ENCODE results near the gene RARA.
A peak's percentile ranks its signal among the peaks of the same experiment; 100 is the strongest.

RARA gene

GRCh38 chr17:40331743-40332641, 23.0 kb downstream of the RARA start:
- Histone ChIP-seq H4K91ac (ENCODE audit: low read length) (peak overlapping the region; percentile 78), H4K8ac (ENCODE audit: low read length) (peak overlapping the region; percentile 69), H3K4ac (ENCODE audit: low read depth in 1 of 2, low read length in 2 of 2) (peak overlapping the region in 1 of 2 experiments; percentile 20), H2BK120ac (ENCODE audit: low read depth, low read length) (no peak overlapping the region), H3K18ac (ENCODE audit: low read depth in 1 of 2, low read length in 2 of 2) (no peak overlapping the region), H3K23ac (ENCODE audit: low read length in 2 of 2) (no peak overlapping the region), H3K14ac (ENCODE audit: low read length in 2 of 2) (peak overlapping the region in 1 of 2 experiments; percentile 84), H3K36me3 (ENCODE audit: control insufficient read depth in 1 of 2, insufficient read depth in 2 of 2, low read depth in 1 of 2, low read length in 2 of 2) (peaks cover 9 to 35% of the 10 kb centered on the region in 2 experiments), H3K27me3 (ENCODE audit: control insufficient read depth in 1 of 2, insufficient read depth in 1 of 2, low read length in 2 of 2) (no peaks in the 10 kb centered on the region), H2AFZ (ENCODE audit: low read depth, low read length) (no peak overlapping the region), H2BK15ac (ENCODE audit: low read depth, poor library complexity, severe bottlenecking) (peak overlapping the region; percentile 60), H3K4me2 (ENCODE audit: low read length, poor library complexity, severe bottlenecking) (no peak overlapping the region), H2BK12ac (ENCODE audit: low read length in 2 of 2) (peak overlapping the region in 1 of 2 experiments; percentile 4), H3K9me3 (ENCODE audit: control insufficient read depth, low read length) (no peaks in the 10 kb centered on the region), H3K9ac (ENCODE audit: low read length) (peak overlapping the region; percentile 75), H2BK5ac (ENCODE audit: low read depth, low read length, poor library complexity, severe bottlenecking) (no peak overlapping the region), H3K79me1 (replicated peaks; ENCODE audit: low read length, poor library complexity, severe bottlenecking) (peaks cover 26% of the 10 kb centered on the region), H3K27ac (ENCODE audit: low read length, poor library complexity, severe bottlenecking) (no peak overlapping the region), H3K4me1 (ENCODE audit: control insufficient read depth, insufficient read depth, low read depth, low read length) (peaks cover 45% of the 10 kb centered on the region), H3K4me3 (ENCODE audit: insufficient read depth in 1 of 2, low read depth in 1 of 2, low read length in 2 of 2) (peak overlapping the region in 1 of 2 experiments; percentile 65), H2AK5ac (ENCODE audit: low read length, severe bottlenecking) (no peak overlapping the region)
- WGBS = 90% methylated on average over 16 of the region's 22 CpGs
- DNase-seq = no peak

GRCh38 chr17:40333781-40334448, 24.9 kb downstream of the RARA start:
- no peak overlapping the region for H3K27ac ChIP-seq (ENCODE audit: low read length, poor library complexity, severe bottlenecking)
- H2AFZ ChIP-seq (ENCODE audit: low read depth, low read length) = no peak overlapping the region
- no peak for DNase-seq
- no peak overlapping the region for H2BK120ac ChIP-seq (ENCODE audit: low read depth, low read length)
- H3K4me1 ChIP-seq (ENCODE audit: control insufficient read depth, insufficient read depth, low read depth, low read length) = peaks cover 38% of the 10 kb centered on the region
- H3K9ac ChIP-seq (ENCODE audit: low read length) = peak overlapping the region; percentile 71
- peaks cover 11 to 39% of the 10 kb centered on the region in 2 experiments for H3K36me3 ChIP-seq (ENCODE audit: control insufficient read depth in 1 of 2, insufficient read depth in 2 of 2, low read depth in 1 of 2, low read length in 2 of 2)
- H4K8ac ChIP-seq (ENCODE audit: low read length) = no peak overlapping the region
- H3K23ac ChIP-seq (ENCODE audit: low read length in 2 of 2) = no peak overlapping the region
- H3K14ac ChIP-seq (ENCODE audit: low read length in 2 of 2) = peak overlapping the region in 1 of 2 experiments; percentile 55
- H3K18ac ChIP-seq (ENCODE audit: low read depth in 1 of 2, low read length in 2 of 2) = no peak overlapping the region
- H3K4ac ChIP-seq (ENCODE audit: low read depth in 1 of 2, low read length in 2 of 2) = no peak overlapping the region
- H2BK12ac ChIP-seq (ENCODE audit: low read length in 2 of 2) = no peak overlapping the region
- 94% methylated on average over 4 of the region's 4 CpGs for WGBS
- no peak overlapping the region for H3K4me2 ChIP-seq (ENCODE audit: low read length, poor library complexity, severe bottlenecking)
- H3K4me3 ChIP-seq (ENCODE audit: insufficient read depth in 1 of 2, low read depth in 1 of 2, low read length in 2 of 2) = no peak overlapping the region
- H4K91ac ChIP-seq (ENCODE audit: low read length) = no peak overlapping the region
- H3K79me1 ChIP-seq (replicated peaks; ENCODE audit: low read length, poor library complexity, severe bottlenecking) = peaks cover 29% of the 10 kb centered on the region
- no peaks in the 10 kb centered on the region for H3K9me3 ChIP-seq (ENCODE audit: control insufficient read depth, low read length)
- H2BK15ac ChIP-seq (ENCODE audit: low read depth, poor library complexity, severe bottlenecking) = no peak overlapping the region
- no peak overlapping the region for H2AK5ac ChIP-seq (ENCODE audit: low read length, severe bottlenecking)
- H3K27me3 ChIP-seq (ENCODE audit: control insufficient read depth in 1 of 2, insufficient read depth in 1 of 2, low read length in 2 of 2) = no peaks in the 10 kb centered on the region
- H2BK5ac ChIP-seq (ENCODE audit: low read depth, low read length, poor library complexity, severe bottlenecking) = no peak overlapping the region

GRCh38 chr17:40335620-40336019, 26.6 kb downstream of the RARA start:
- H2BK12ac ChIP-seq (ENCODE audit: low read length in 2 of 2) = no peak overlapping the region

GRCh38 chr17:40337351-40337750, 28.4 kb downstream of the RARA start:
- Histone ChIP-seq H3K4me2 (ENCODE audit: low read length, poor library complexity, severe bottlenecking) (no peak overlapping the region), H3K79me1 (replicated peaks; ENCODE audit: low read length, poor library complexity, severe bottlenecking) (peaks cover 30% of the 10 kb centered on the region), H4K8ac (ENCODE audit: low read length) (no peak overlapping the region), H2AK5ac (ENCODE audit: low read length, severe bottlenecking) (no peak overlapping the region), H2BK5ac (ENCODE audit: low read depth, low read length, poor library complexity, severe bottlenecking) (no peak overlapping the region), H2AFZ (ENCODE audit: low read depth, low read length) (no peak overlapping the region), H3K27ac (ENCODE audit: low read length, poor library complexity, severe bottlenecking) (no peak overlapping the region), H3K9me3 (ENCODE audit: control insufficient read depth, low read length) (no peaks in the 10 kb centered on the region), H2BK12ac (ENCODE audit: low read length in 2 of 2) (no peak overlapping the region), H2BK120ac (ENCODE audit: low read depth, low read length) (no peak overlapping the region), H3K18ac (ENCODE audit: low read depth in 1 of 2, low read length in 2 of 2) (no peak overlapping the region), H3K4me3 (ENCODE audit: insufficient read depth in 1 of 2, low read depth in 1 of 2, low read length in 2 of 2) (no peak overlapping the region), H4K91ac (ENCODE audit: low read length) (no peak overlapping the region), H3K4me1 (ENCODE audit: control insufficient read depth, insufficient read depth, low read depth, low read length) (peaks cover 23% of the 10 kb centered on the region), H3K23ac (ENCODE audit: low read length in 2 of 2) (no peak overlapping the region), H3K36me3 (ENCODE audit: control insufficient read depth in 1 of 2, insufficient read depth in 2 of 2, low read depth in 1 of 2, low read length in 2 of 2) (peaks cover 14 to 29% of the 10 kb centered on the region in 2 experiments), H3K14ac (ENCODE audit: low read length in 2 of 2) (no peak overlapping the region), H2BK15ac (ENCODE audit: low read depth, poor library complexity, severe bottlenecking) (no peak overlapping the region), H3K9ac (ENCODE audit: low read length) (peak overlapping the region; percentile 29), H3K27me3 (ENCODE audit: control insufficient read depth in 1 of 2, insufficient read depth in 1 of 2, low read length in 2 of 2) (no peaks in the 10 kb centered on the region), H3K4ac (ENCODE audit: low read depth in 1 of 2, low read length in 2 of 2) (no peak overlapping the region)
- no peak for DNase-seq
- WGBS = 84% methylated on average over 7 of the region's 8 CpGs

More at GRCh38 chr17:40335620-40336019, 26.6 kb downstream of the RARA start:
- no peak overlapping the region for H2BK5ac ChIP-seq (ENCODE audit: low read depth, low read length, poor library complexity, severe bottlenecking)
- H3K4me3 ChIP-seq (ENCODE audit: insufficient read depth in 1 of 2, low read depth in 1 of 2, low read length in 2 of 2) = no peak overlapping the region
- no peak overlapping the region for H3K23ac ChIP-seq (ENCODE audit: low read length in 2 of 2)
- no peaks in the 10 kb centered on the region for H3K27me3 ChIP-seq (ENCODE audit: control insufficient read depth in 1 of 2, insufficient read depth in 1 of 2, low read length in 2 of 2)
- no peak overlapping the region for H2AK5ac ChIP-seq (ENCODE audit: low read length, severe bottlenecking)
- H3K27ac ChIP-seq (ENCODE audit: low read length, poor library complexity, severe bottlenecking) = no peak overlapping the region
- no peak overlapping the region for H2BK15ac ChIP-seq (ENCODE audit: low read depth, poor library complexity, severe bottlenecking)
- peaks cover 23 to 46% of the 10 kb centered on the region in 2 experiments for H3K36me3 ChIP-seq (ENCODE audit: control insufficient read depth in 1 of 2, insufficient read depth in 2 of 2, low read depth in 1 of 2, low read length in 2 of 2)
- no peak overlapping the region for H4K91ac ChIP-seq (ENCODE audit: low read length)
- H3K4ac ChIP-seq (ENCODE audit: low read depth in 1 of 2, low read length in 2 of 2) = no peak overlapping the region
- H3K4me2 ChIP-seq (ENCODE audit: low read length, poor library complexity, severe bottlenecking) = no peak overlapping the region
- no peak overlapping the region for H4K8ac ChIP-seq (ENCODE audit: low read length)
- H3K4me1 ChIP-seq (ENCODE audit: control insufficient read depth, insufficient read depth, low read depth, low read length) = peaks cover 33% of the 10 kb centered on the region
- H3K9me3 ChIP-seq (ENCODE audit: control insufficient read depth, low read length) = no peaks in the 10 kb centered on the region
- H3K9ac ChIP-seq (ENCODE audit: low read length) = peak overlapping the region; percentile 39
- H3K18ac ChIP-seq (ENCODE audit: low read depth in 1 of 2, low read length in 2 of 2) = no peak overlapping the region
- 98% methylated on average over 7 of the region's 8 CpGs for WGBS
- peaks cover 38% of the 10 kb centered on the region for H3K79me1 ChIP-seq (replicated peaks; ENCODE audit: low read length, poor library complexity, severe bottlenecking)
- no peak overlapping the region for H3K14ac ChIP-seq (ENCODE audit: low read length in 2 of 2)
- no peak overlapping the region for H2BK120ac ChIP-seq (ENCODE audit: low read depth, low read length)
- H2AFZ ChIP-seq (ENCODE audit: low read depth, low read length) = no peak overlapping the region
- no peak for DNase-seq
